DLD1 (cell line): ENCODE results near the gene AP1B1.
"Not testable (repeated sequence)": the region's sequence is repeated elsewhere in the genome, so short reads cannot be mapped to it uniquely, and the experiment has no call there.

Source experiments
- in situ Hi-C: cut with HindIII; loops from 2 replicates; pipeline ENCODE4 v1.10.0; 2017; ENCODE audit warnings: low sequenced_read_pairs

The AP1B1 gene

GRCh38 chr22:29387921-29388758 is at the start of gene AP1B1:
TSS of gene AP1B1 (minus strand) at chr22:29388570. CDS start at chr22:29367243, 21,327 bp downstream.
- in situ Hi-C loops, result no loop called here

- in situ Hi-C loops, result no loop called here
Measured at GRCh38 chr22:29435236-29436136, 47.1 kb upstream of the AP1B1 start.

DNA sequence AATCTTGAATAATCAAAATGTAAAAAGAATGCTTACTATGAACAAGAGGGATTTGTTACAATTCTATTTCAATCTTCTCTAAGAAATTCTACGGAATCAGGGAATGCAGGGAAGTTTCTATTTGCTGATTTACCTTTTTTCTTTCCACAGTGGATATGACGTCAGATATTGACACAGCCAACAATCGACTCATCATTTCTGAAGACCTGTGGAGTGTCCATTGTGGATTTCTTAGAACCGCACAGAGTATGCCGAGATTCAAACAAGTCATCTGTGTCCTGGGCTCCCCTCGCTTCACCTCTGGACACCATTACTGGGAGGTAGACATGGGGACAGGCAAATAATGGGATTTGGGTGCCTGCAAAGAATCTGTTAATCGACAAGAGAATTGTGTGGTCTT is 45.9 kb upstream of the AP1B1 start:
- in situ Hi-C loops, result no loop called here

- in situ Hi-C loops, result no loop called here
Measured at GRCh38 chr22:29433856-29434255, 45.5 kb upstream of the AP1B1 start.

GRCh38 chr22:29431986-29432385 is 43.6 kb upstream of the AP1B1 start:
- in situ Hi-C loops, result no loop called here

GRCh38 chr22:29427176-29427760 is 38.9 kb upstream of the AP1B1 start:
- in situ Hi-C loops, result no loop called here

- in situ Hi-C loops, result no loop called here
Measured at GRCh38 chr22:29426476-29426875, 38.1 kb upstream of the AP1B1 start.

DNA sequence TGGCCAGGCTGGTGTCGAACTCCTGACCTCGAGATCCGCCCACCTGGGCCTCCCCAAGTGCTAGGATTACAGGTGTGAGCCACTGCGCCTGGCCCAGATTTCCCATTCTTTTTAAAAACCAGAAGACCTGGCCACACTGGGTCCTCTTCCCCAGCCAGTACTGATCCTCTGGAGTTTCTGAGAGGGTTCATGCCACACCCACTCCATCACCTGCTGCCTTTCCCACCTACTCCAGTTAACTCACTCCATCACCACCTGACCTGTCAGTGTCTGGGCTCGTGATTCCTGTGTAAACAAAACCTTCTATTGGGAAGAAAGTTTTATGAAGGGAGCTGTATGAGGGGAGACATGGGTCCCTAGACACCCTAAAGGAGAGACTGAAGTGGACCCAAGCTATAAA is 30.3 kb upstream of the AP1B1 start:
- in situ Hi-C loops, result not testable (repeated sequence)

- in situ Hi-C loops, result not testable (repeated sequence)
Measured at GRCh38 chr22:29414951-29415591, 26.7 kb upstream of the AP1B1 start.

GRCh38 chr22:29412772-29413171 is 24.4 kb upstream of the AP1B1 start:
- in situ Hi-C loops, result not testable (repeated sequence)

DNA sequence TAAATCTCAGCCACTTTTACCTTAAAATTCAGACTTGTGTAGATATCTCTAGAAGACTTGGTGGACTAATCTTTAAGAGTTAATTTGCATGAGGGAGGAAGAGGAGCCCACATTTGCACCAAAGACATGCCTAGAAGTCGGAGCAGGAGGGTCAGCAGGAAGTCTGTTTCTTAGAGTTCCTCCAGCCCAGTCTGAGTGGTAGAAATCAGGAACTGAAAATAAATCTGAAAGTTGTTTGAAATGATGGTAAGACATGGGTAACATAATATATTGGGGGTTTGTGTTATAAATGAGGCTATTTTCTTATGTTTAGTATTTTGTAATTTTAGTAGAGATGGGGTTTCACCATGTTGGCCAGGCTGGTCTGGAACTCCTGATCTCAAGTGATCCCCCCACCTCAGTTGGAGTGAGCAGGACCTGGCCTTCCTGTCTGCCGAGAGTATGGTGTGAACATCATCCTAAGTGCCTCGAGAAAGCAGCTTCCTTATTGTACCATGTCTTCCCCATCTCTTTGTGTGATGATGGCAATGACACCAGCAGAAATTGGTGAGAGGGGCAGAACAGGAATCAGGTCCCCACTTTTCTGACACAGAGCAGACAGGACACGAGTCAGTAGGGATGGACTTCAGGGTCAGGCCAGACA is 23.3 kb upstream of the AP1B1 start:
- in situ Hi-C loops, result not testable (repeated sequence)

GRCh38 chr22:29408940-29409339 is 20.6 kb upstream of the AP1B1 start:
- in situ Hi-C loops, result no loop called here

- in situ Hi-C loops, result not testable (repeated sequence)
Measured at GRCh38 chr22:29401538-29401937, 13.2 kb upstream of the AP1B1 start.

DNA sequence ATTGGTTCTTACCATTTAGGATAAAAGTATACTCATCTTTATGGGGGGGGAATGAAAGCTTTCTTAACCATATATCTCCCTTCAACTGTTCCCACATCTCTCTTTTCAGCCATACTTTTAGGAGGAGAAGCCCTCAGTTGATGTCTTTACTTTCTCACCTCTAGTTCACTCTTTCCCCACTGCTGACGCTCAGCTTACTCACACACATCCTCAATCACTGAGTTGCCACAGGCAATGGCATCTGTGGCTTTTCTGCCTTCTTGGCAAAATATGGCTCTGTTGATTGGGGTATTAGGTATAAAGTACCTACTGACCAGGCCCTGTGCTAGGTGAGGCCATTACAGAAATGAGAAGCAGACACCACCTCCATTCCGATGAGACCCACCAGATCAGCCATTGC is 12.2 kb upstream of the AP1B1 start:
- in situ Hi-C loops, result no loop called here

DNA sequence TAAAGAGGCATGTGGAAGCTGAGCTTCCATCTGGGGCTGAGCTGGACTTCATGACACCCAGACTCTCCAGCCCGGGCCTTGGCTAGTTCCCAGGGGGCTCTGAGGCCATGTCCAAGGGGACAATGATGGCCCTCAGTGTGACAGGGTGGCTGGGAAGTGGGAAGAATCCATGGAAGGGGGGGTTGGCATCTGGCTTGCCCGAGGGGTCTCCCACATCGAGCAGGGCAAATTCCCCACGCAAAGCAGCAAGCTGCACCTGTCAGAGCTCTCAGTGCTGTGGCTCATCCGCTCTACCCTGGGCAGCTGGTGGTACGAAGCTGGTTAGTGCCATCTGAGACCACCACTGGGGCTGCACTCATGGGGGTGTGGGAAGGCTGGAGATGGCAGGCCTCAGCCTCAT is 9.4 kb upstream of the AP1B1 start:
- in situ Hi-C loops, result no loop called here

DNA sequence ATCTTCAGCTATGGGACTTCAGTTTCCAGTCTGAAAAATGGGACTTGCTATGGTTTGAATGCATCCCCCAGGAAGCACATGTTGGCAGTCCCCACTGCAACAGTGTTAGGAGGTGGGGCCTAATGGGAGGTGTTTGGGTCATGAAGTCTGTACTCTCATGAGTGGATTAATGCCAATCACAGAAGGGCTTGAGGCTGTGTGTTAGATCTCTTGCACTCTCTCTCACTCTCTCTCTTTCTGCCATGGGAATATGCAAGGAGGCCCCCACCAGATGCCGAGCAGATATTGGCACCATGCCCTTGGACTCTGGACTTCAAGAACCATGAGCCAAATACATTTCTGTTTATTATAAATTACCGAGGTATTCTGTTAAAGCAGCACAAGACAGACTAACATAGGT is 7.8 kb upstream of the AP1B1 start:
- in situ Hi-C loops, result no loop called here

- in situ Hi-C loops, result no loop called here
Measured at GRCh38 chr22:29394931-29395581, 6.7 kb upstream of the AP1B1 start.

- in situ Hi-C loops, result no loop called here
Measured at GRCh38 chr22:29393019-29393608, 4.7 kb upstream of the AP1B1 start.

DNA sequence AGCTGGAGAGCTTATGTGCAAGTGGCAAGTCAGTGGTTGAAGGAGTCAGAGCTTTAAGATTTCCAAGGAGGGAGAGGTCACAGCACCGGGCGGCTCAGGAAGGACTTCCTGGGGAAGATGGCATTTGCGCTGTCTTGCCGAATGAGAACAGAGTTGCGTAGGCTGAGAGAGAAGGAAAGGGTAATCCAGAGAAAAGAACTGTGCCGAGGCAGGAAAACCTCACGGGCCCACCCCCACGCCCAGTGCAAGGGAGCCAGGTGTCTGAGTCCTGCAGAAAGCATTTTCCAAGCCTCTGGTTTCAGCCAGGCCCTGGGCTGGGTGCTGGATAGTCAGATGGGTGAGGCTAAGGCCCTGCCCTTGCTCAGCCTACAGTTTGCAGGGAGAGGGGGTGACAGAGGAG is 3.2 kb upstream of the AP1B1 start:
- in situ Hi-C loops, result no loop called here

DNA sequence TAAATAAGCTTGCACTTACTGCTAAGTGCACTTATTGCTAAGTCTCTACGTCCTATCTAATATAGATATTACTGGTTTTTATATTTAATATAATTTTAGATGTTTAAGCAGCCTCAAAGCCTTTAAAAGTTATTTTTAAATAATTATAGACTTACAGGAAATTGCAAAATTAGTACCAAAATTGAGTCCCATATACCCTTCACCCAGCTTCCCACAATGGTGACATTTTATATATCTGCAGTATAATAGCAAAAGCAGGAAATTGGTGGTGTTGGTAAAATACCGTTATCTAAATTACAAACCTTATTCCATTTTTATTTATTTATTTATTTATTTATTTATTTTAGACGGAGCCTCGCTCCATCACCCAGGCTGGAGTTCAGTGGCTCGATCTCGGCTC is 1.9 kb upstream of the AP1B1 start:
- in situ Hi-C loops, result no loop called here
